Islet of Langerhans (tissue), 1 donor: Measurements from ENCODE around the gene RDH16.

ENCODE experiments used
- FAIRE-seq: peaks from one replicate; lab custom pipeline; 2011; peaks lifted over from hg19 to GRCh38; lab: Jason Lieb, UNC

The RDH16 gene, protein sequence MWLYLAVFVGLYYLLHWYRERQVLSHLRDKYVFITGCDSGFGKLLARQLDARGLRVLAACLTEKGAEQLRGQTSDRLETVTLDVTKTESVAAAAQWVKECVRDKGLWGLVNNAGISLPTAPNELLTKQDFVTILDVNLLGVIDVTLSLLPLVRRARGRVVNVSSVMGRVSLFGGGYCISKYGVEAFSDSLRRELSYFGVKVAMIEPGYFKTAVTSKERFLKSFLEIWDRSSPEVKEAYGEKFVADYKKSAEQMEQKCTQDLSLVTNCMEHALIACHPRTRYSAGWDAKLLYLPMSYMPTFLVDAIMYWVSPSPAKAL

GRCh38 chr12:56957229-56958052 lies at the start of gene RDH16:
Gene RDH16 (minus strand): TSS chr12:56957608. CDS start chr12:56957462, 146 bp downstream.
- no peak for FAIRE-seq

GRCh38 chr12:57006809-57007475 lies 49.5 kb upstream of the RDH16 start:
- FAIRE-seq: no peak

DNA sequence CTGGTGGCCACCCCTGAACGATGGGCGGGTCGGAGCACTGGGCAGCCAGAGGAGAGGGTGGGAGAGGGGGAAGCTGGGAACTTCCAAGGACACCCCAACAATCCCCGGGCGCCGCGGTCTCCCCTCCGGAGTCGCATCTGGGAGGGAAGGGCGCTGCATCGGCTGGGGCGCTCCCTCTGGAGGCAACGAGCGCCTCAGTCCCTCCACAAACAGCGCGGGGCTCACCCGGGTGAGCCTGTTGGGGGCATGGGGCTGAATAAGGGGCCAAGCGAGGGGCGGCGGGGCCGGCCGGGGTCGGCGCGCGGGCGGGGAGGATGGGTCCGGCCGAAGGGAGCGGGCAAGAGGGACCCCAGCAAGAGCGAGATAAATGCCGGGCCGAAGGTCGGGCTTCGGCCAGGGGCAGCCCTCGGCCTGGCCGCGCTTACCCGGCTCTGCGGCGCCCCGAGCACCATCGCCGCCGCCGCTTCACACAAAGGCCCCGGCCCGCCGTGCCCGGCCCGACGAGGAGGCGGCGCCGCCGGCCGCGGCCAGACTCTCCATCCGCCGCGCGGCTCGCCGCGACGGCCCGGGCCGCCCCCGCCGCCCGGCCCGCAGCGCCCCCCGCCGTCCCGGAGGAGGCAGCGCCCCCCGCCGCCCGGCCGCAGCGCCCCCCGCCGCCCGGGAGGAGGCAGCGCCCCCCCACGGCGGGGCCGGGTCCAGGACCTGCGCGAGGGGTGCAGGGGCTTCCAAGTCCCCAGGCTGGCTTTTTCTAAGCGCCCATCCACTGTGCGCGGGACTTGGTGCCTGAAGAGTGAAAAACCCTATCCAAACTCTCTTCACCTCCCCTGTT lies 48.8 kb upstream of the RDH16 start, which contains the start of gene ZBTB39:
TSS of gene ZBTB39 (minus strand) at position 567 of the 829 bp plus-strand sequence. CDS start 1,629 bp downstream, outside the sequence.
- no peak for FAIRE-seq

DNA sequence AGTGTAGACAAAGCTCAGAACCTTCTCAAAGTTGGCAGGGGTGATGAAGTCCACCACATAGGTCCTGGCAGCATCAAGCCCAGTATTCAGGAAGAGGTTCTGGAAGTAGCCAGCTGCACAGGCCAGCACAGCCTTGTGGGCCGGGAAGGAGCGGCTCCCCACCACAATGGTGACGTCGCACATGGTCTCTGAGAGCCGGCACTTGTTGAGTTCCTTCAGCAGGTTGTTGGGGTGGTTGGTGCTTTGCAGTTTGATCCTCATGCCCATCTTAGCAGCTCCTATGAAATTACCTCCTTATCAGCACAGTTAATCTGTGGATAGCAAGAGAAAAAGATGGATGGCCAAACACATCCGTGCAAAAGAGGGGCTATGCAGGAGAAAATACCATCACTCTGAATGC lies 47.2 kb upstream of the RDH16 start:
- no peak for FAIRE-seq

DNA sequence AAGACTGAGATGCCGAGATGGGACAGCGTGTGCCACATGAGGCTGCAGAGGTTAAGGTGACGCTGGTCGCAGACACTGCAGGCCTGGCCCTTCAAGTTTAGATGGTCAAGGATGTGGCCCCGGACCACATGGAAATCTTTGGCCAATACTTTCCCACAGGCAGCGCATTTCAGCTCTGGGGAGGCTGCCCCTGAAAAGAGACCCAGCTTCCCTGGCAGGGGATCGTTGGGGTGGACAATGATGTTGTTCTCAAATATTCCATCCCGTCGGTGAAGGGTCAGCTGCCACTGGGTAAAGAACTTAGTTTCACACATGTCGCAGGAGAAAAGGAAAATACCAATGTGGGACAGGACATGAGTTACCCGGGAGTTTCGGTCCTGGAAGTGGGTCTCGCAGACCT lies 46.0 kb upstream of the RDH16 start:
- no peak for FAIRE-seq

GRCh38 chr12:57001448-57001906 lies 44.1 kb upstream of the RDH16 start:
- FAIRE-seq: no peak

DNA sequence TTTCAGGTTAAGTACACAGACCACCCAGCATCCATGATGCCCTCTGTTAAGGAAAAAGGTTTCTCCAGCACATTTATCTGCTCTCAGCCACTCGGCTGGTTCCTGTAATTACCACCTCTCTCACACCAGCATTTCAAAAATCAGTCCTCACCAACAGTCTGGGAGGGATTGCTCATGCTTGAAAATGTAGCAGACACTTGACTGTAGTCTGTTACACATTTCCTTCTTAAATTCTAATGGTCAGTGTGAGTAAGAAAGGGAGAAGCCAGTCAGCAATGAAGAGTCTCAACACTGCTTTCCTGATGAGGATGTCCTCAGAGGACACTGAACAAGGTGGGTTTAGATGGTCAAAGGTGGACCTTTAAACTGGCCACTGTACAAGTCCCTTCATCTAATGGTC lies 43.0 kb upstream of the RDH16 start:
- FAIRE-seq: no peak

DNA sequence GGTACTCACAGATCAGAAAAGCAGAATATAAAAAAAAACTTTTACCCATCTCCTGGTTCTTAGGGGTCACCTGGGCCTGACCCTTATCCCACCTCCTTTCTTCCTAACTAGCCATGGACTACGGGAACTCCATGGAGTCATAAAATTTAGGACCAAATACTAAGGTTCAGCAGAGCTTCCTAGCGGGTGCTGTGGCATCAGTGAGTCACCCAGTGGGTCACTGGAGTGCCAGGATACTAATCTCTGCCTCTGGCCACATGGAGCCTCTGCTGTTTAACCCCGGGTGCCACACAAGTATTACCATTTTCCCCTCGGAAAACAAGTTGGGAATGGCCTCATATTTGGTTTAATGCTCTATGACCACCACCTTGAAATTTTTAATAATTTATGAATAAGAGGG lies 42.0 kb upstream of the RDH16 start:
- no peak for FAIRE-seq

GRCh38 chr12:56998981-56999380 lies 41.6 kb upstream of the RDH16 start:
- FAIRE-seq: no peak

- no peak for FAIRE-seq
Observed at GRCh38 chr12:56998316-56998715, 40.9 kb upstream of the RDH16 start.

DNA sequence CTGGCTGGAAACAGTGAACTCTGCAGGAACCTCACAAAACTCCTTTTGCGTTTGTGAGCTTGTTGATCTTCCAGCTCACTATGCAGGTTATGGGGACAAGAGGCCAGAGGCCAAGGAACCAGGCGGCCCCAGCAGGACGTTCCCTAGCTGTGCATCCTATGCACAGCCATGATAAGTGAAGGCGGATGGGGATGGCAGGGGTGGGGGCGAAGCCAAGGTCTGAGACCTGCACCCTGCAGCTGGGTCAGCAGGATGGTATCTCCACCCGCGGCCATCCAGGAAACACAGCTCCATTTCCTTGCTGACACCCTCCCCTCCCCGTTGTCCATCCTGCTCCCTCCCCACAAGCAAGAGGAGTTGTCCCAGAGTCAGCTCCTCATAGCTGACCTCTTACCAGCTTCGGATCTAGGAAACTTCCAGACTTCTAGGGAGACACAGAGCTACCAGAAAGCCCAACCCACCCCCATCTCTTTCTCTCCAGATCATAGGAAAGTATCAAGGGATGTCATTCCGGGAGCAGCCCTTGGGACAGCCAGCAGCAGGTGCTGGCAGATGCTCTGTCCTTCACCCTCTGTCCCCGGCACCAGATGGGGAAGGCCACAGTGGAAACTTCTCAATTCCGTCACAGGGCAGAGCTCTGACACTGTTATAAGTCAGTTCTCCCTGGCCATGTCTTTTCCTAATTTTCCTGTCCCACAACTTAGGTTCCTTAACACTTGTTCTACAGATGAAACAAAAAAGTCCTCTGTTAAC lies 39.6 kb upstream of the RDH16 start:
- FAIRE-seq: no peak

DNA sequence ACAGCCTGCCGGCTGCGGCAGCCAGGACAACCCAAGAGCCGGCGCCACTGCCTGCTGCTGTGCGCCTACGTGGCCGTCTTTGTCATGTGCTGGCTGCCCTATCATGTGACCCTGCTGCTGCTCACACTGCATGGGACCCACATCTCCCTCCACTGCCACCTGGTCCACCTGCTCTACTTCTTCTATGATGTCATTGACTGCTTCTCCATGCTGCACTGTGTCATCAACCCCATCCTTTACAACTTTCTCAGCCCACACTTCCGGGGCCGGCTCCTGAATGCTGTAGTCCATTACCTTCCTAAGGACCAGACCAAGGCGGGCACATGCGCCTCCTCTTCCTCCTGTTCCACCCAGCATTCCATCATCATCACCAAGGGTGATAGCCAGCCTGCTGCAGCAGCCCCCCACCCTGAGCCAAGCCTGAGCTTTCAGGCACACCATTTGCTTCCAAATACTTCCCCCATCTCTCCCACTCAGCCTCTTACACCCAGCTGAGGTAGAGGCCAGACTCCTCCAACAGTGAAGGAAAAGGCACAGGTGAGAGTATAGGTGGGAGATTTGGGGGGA lies 38.6 kb upstream of the RDH16 start:
- no peak for FAIRE-seq

- no peak for FAIRE-seq
Observed at GRCh38 chr12:56995201-56995929, 38.0 kb upstream of the RDH16 start.

DNA sequence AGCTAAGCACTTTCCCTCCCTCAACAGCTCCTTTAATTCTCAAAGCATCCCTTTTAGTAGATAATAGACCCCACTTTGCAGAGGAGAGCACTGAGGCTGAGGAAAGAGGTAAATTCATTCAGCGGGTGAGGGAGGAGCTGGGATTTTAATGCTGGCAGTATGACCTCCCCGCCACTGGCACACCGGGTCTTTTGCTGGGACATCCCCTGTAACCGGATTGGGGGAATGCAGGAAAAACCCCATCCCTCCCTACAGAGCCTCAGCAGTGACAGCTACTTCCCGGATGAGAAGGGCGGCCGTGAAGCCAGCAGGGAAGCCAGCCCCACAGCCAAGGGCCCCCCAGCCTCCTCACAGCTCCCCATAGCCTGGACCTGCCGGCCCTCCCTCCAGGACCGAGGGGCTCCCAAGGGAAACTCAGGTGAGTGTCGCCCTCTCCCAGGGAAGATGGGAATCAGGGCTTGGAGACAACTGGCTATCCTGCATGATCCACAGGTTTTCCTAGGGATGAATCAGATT lies 36.9 kb upstream of the RDH16 start:
- FAIRE-seq: no peak

DNA sequence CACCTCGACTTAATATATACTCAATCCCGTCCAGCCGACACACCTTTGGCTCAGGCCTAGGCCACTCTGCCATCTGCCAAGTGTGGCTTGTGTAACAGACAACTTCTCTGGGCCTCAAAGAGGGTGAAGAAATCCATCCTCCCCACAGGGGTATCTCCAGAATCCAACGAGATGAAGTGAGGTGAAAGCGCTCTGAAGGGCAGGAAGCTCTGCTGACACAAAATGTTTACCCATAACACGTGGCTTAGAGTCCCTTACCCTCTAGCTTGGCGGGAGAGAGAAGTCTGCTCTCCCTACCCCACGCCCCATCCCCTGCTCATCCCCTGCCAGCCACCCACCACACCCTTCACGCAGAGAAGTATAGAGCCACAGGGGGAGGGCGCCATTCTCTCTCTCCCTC lies 35.9 kb upstream of the RDH16 start:
- no peak for FAIRE-seq

DNA sequence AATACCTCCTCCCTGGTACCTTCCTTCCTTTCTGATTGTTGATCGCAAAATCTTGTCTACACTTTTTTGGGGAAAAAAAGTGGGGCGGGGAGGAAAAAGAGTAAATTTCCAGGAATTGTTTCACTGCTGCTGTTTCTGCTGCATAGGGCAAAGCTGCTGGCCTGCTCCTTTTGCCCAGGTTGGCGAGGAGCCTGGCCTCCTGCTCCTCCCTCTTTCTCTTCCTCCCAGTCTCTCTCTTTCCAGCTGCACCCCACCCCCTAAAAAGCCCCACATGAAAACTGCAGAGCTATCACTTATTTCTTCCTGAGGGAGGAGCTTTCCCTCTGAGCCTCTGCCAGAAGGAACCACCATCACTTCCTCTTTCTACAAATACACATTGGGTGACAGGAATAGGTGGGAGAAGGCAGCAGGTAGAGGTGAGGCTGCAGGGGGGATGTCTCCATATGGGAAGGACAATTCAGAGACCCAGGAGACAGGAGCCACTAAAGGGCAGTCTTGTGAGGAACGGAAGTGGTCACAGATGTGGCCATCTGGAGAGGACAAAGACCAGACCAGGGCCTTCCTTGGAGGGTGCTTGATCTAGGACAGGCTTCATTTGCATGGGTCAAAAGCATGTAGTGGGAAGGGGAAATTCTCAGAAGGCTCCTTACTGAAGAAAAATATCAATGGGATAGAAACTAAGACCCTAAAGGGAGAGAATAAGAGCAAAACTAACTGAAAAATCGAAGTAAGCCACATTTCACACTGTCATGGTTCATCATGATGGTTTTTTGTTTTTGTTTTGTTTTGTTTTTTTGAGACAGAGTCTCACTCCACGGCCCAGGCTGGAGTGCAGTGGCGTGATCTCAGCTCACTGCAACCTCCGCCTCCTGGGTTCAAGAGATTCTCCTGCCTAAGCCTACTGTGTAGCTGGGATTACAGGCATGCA lies 34.2 kb upstream of the RDH16 start:
- no peak for FAIRE-seq

DNA sequence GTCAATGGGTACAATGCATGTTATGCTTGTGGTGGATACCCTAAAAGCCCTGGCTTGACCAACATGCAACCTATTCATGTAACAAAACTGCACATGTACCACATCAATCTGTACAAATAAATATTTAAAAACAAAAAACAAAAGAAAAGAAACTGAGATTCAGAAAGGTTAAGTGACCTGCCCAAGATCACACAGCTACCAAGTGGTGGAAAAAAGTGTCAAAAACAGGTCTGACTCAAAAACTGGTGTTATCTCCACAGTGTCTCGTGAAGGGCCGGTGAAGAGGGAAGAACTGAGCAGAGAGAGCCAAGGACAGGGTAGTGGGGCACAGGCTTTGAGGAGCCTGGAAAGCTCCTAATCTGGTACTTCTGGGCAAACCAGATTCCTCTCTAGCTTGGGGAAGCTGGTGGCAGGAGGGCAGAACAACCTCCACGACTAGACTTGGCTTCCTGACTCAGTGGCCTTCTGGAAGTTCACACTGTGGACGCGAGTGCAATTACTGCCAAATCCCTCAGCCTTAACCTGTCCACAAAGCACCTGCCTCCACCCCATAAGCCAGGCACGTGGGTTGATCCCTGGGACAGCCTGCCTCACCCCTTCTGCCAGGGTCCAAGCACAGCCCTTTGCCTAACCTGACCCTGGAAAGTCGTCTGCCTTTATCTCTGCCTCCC lies 33.4 kb upstream of the RDH16 start:
- no peak for FAIRE-seq
